GM12878 (cell line): ENCODE results near the gene R3HDM2. TPM values are rescaled to one million over a fixed set of nuclear protein-coding genes. Genes with fewer than 3 reads are reported as not detected.

ENCODE experiments used
- ATAC-seq: fragments of 200-7000 bp; cut with Tn5 transposase; 3 replicates; pipeline ENCODE4 v1.9.1; 2020; ENCODE audit warnings: mild to moderate bottlenecking, moderate library complexity
- BruUV-seq: library from RNA; stranded (reverse); fragments of 400-500 nt; replicated peaks from 2 replicates; lab custom pipeline; 2021; lab: Mats Ljungman, UMichigan
- CTCF ChIA-PET: fragments of 300-600 bp; sonication (Branson Sonifier 250); formaldehyde crosslinking; extraction: SDS; loops from one replicate; lab custom pipeline; 2021; ENCODE audit warnings: inconsistent platforms; lab: Yijun Ruan, JAX
- POLR2A ChIA-PET: fragments of 350-600 bp; formaldehyde crosslinking; extraction: SDS; loops from one replicate; lab custom pipeline; 2021; ENCODE audit warnings: inconsistent platforms; lab: Charles Lee
- RAD21 ChIA-PET: fragments of 300-600 bp; sonication (Branson Sonifier 250); formaldehyde crosslinking; loops from one replicate; lab custom pipeline; 2023; ENCODE audit warnings: antibody characterized with exemption; ENCODE audit not compliant: unreplicated experiment; lab: Charles Lee
- SMC1A ChIA-PET: fragments of 300-600 bp; sonication (Branson Sonifier 250); formaldehyde crosslinking; loops from one replicate; lab custom pipeline; 2023; ENCODE audit not compliant: unreplicated experiment, uncharacterized antibody; lab: Charles Lee
- DNase-seq: peaks from one replicate; pipeline ENCODE4 v3.0.0-alpha.2; 2011; ENCODE audit warnings: low read depth, low spot score
- FAIRE-seq: peaks from 3 replicates; lab custom pipeline; 2011; peaks lifted over from hg19 to GRCh38; lab: Jason Lieb, UNC
- H2AFZ ChIP-seq: 2 replicates; pipeline ENCODE4 v1.6.0; 2011; ENCODE audit warnings: low read depth, low read length, control low read depth; ENCODE audit not compliant: control insufficient read depth
- H3K27ac ChIP-seq: 2 replicates; pipeline ENCODE4 v1.5.1; 2011; ENCODE audit warnings: control low read depth; ENCODE audit not compliant: control insufficient read depth, insufficient read depth
- H3K27me3 ChIP-seq, 2 experiments: replicated peaks in 1 of 2; 2 replicates each; pipeline versions ENCODE4 v1.6.0 to v1.6.1; 2011; ENCODE audit warnings: low read length in 1 of 2; ENCODE audit not compliant: control insufficient read depth in 2 of 2, insufficient read depth in 2 of 2
- H3K36me3 ChIP-seq, 2 experiments: 2 replicates each; pipeline ENCODE4 v1.5.1; 2011; ENCODE audit warnings: low read length in 1 of 2; ENCODE audit not compliant: control insufficient read depth in 2 of 2, insufficient read depth in 2 of 2
- H3K4me1 ChIP-seq: 2 replicates; pipeline ENCODE4 v1.6.1; 2011; ENCODE audit warnings: mild to moderate bottlenecking, low read length, moderate library complexity, mixed read lengths; ENCODE audit not compliant: control insufficient read depth, insufficient read depth
- H3K4me2 ChIP-seq: 2 replicates; pipeline ENCODE4 v1.6.0; 2011; ENCODE audit warnings: control low read depth; ENCODE audit not compliant: control insufficient read depth, insufficient read depth
- H3K4me3 ChIP-seq: fragments of 200-600 bp; sonication (generic); 2 replicates; pipeline ENCODE4 v1.5.1; 2016
- H3K79me2 ChIP-seq: 2 replicates; pipeline ENCODE4 v1.6.0; 2011; ENCODE audit warnings: low read length; ENCODE audit not compliant: control insufficient read depth, insufficient read depth
- H3K9ac ChIP-seq: 2 replicates; pipeline ENCODE4 v1.8.0; 2011; ENCODE audit warnings: low read length, control low read depth, mixed read lengths; ENCODE audit not compliant: control insufficient read depth, insufficient read depth
- H3K9me3 ChIP-seq: replicated peaks from 3 replicates; pipeline ENCODE4 v1.5.1; 2011; ENCODE audit warnings: mild to moderate bottlenecking, low read length; ENCODE audit not compliant: control insufficient read depth, insufficient read depth
- H4K20me1 ChIP-seq: 2 replicates; pipeline ENCODE4 v1.6.0; 2011; ENCODE audit not compliant: control insufficient read depth, insufficient read depth
- EGR1 ChIP-seq, 2 experiments: IDR thresholded peaks; 1 replicate in 1 of 2; 2 replicates in 1 of 2; pipeline ENCODE4 v1.6.1; 2011 to 2012; ENCODE audit warnings: low read depth in 2 of 2, low read length in 2 of 2, borderline replicate concordance in 1 of 2, mild to moderate bottlenecking in 1 of 2, moderate library complexity in 1 of 2
- RB1 ChIP-seq: fragments of 450-650 bp; formaldehyde crosslinking; IDR thresholded peaks from 2 replicates; pipeline ENCODE4 v1.6.1; 2017; ENCODE audit warnings: mild to moderate bottlenecking, borderline replicate concordance
- WGBS: methylation state at CpG from one replicate; pipeline ENCODE4 v1.1.6; 2016; ENCODE audit warnings: low lambda C conversion rate; ENCODE audit not compliant: insufficient replicate concordance, insufficient coverage; ENCODE audit errors: missing lambda C conversion rate; 5-methylcytosine and 5-hydroxymethylcytosine counted together
- in situ Hi-C: fragments of 300-500 bp; cut with MboI; formaldehyde crosslinking; loops from 9 replicates; pipeline ENCODE4 v1.14.3; 2018; ENCODE audit warnings: mixed read lengths
- intact Hi-C: fragments of 100-400 bp; cut with micrococcal nuclease; formaldehyde crosslinking; loops from one replicate; pipeline ENCODE4 v1.14.2; 2022; ENCODE audit not compliant: unreplicated experiment
- polyA plus RNA-seq, 11 experiments: library from polyadenylated mRNA; depleted of rRNA in 4 of 11; unstranded in 6 of 11; stranded (reverse) in 5 of 11; fragments of >200 nt; fragmentation: Nextera tagmentation in 4 of 11; fragmentation: Illumina TruSeq in 1 of 11; extraction: Ambion mirVana in 4 of 11; extraction: Trizol in 1 of 11; gene quantifications; 1 replicate in 1 of 11; 2 replicates in 10 of 11; pipeline versions ENCODE4 v1.2.1 to v1.2.3, GENCODE V29; 2011 to 2016; ENCODE audit warnings: inconsistent platforms in 2 of 11, missing spikeins in 2 of 11, low read depth in 1 of 11
- total RNA-seq, 4 experiments: library from RNA; depleted of rRNA in 3 of 4; stranded (reverse); fragments of >200 nt in 3 of 4; fragmentation: Illumina TruSeq in 1 of 4; extraction: Trizol in 1 of 4; gene quantifications; 2 replicates each; pipeline versions ENCODE4 v1.2.1 to v1.2.3, GENCODE V29; 2013 to 2021
- TF ChIP-seq, protein P1 (sequence below): IDR thresholded peaks from 2 replicates; pipeline ENCODE4 v1.6.1; 2011; ENCODE audit warnings: borderline replicate concordance, low read depth, mild to moderate bottlenecking, moderate library complexity, low read length; ENCODE audit not compliant: insufficient read depth, poor library complexity, severe bottlenecking

Gene R3HDM2
- total and polyA plus RNA-seq, 10 of the 15 experiments (the other 5 are each of a cell fraction or from before 2014, with no cell fraction given), result 4.6 to 26.1 (median 11.2) TPM

DNA sequence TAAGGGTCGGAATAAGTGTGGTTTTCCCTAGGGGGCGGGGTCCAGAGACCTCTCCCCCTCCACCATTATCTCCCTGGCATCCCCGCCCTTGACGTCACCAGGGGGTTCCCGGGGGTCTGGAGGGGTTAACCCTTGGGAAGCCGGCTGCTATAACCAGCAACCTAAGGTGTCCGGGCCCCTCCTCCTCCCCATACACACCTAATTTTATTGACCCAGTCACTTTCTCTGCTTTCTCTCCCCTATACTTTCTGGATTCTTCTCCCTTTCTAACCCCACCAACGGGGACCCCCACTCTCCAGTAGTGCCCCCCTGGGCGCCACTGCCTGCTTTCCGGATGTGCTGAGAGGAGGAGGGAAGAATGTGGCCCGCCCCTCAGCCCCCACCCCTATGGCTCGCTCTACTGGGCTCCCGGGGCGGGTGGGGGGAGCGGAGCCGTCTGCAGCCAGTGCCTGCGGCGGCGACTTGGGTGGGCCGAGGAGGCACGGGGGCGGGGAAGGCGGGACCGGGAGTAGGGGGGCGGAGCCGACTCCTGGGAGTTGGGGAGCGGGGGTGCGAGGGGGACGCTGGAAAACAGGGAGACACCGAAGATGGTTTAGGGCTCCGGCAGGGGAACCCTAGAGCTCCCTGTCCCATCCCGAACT, 30.6 kb upstream of the R3HDM2 start:
- ChIA-PET SMC1A (interaction anchor here (0.6 to 2.8 kb wide), 11 partner anchors 8 to 200 kb away, joined by 3 to 18 read pairs (median 3); no protein-coding TSS in a partner anchor), POLR2A (interaction anchor here (0.6 to 3.0 kb wide), 5 partner anchors 9 to 214 kb away, joined by 4 to 16 read pairs (median 4); no protein-coding TSS in a partner anchor), CTCF (interaction anchor here (0.7 to 7.5 kb wide), 8 partner anchors 8 to 280 kb away, joined by 3 to 114 read pairs (median 4); partner anchors contain the start of genes ARHGAP9 and INHBE), RAD21 (interaction anchor here (0.7 to 4.7 kb wide), 4 partner anchors 8 to 153 kb away, joined by 3 to 35 read pairs (median 4); partner anchors contain the start of gene INHBE)
- Histone ChIP-seq H2AFZ (peak overlapping the region; percentile 58; the same call in 1 of the 2 replicates), H3K36me3 (no peaks in the 10 kb centered on the region), H3K9me3 (no peaks in the 10 kb centered on the region), H3K4me1 (peaks cover 32% of the 10 kb centered on the region), H3K27me3 (0 out of 4 replicates have a peak, but pooled peaks cover 0 to 4% of the 10 kb centered on the region in 2 experiments), H3K4me2 (peak overlapping the region; percentile 100), H3K27ac (no peak overlapping the region), H4K20me1 (0 out of 2 replicates have a peak, but pooled peaks cover 2% of the 10 kb centered on the region), H3K9ac (peak overlapping the region; percentile 67), H3K4me3 (peak overlapping the region; percentile 68), H3K79me2 (no peaks in the 10 kb centered on the region)
- no peak for TF ChIP-seq RB1
- TF ChIP-seq, protein P1, sequence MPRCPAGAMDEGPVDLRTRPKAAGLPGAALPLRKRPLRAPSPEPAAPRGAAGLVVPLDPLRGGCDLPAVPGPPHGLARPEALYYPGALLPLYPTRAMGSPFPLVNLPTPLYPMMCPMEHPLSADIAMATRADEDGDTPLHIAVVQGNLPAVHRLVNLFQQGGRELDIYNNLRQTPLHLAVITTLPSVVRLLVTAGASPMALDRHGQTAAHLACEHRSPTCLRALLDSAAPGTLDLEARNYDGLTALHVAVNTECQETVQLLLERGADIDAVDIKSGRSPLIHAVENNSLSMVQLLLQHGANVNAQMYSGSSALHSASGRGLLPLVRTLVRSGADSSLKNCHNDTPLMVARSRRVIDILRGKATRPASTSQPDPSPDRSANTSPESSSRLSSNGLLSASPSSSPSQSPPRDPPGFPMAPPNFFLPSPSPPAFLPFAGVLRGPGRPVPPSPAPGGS, result no peak
- peak in 1 of 2 experiments; percentile 52; a peak in 1 of 3 replicates for TF ChIP-seq EGR1 (IDR thresholded peaks at IDR 0.05; ENCODE audit: borderline replicate concordance in 1 of 2, low read depth in 2 of 2, low read length in 2 of 2)
- FAIRE-seq (no peak), ATAC-seq (peak; percentile 13), DNase-seq (no peak)
- in situ Hi-C loops (no loop called here), intact Hi-C loops (loop anchor here (5.0 kb wide), 1 partner anchor 61 kb away; the partner anchor contains the start of genes DDIT3 and MBD6)
- BruUV-seq, result no TSS peak
- WGBS, result 2% methylated on average over 15 of the region's 32 CpGs
